ENCODE measurements around the gene ZNF174.

Gene ZNF174

DNA sequence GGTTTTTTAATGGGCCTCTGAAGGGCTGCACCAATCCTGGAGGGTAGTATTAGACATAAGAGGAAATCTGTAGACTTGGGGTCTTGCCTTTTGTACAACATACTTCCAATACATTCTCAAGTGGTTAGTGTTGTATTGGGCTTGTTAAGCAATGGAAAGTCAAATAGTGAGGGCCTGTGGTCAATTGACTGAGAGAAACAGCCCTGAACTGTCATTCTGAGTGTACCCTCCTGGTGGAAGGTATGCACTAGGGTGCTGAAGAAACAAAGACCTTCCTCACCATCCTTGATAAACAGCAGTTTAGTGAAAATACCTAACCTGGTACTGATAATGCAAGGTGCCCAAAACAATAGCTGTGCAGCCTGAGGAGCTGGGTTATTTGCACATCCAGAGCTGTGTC, 23.1 kb upstream of the ZNF174 start:
- Histone ChIP-seq H3K4me2 (ENCODE audit: low read length) (no peak overlapping the region), H3K27me3 (ENCODE audit: insufficient read depth, low read length) (no peaks in the 10 kb centered on the region; the same call in 1 of the 2 replicates), H3K79me2 (ENCODE audit: insufficient read depth, low read length) (no peaks in the 10 kb centered on the region), H3K9me3 (ENCODE audit: low read length) (peaks cover 17% of the 10 kb centered on the region), H2AFZ (ENCODE audit: low read length) (no peak overlapping the region), H4K20me1 (ENCODE audit: insufficient read depth, low read length) (no peaks in the 10 kb centered on the region), H3F3A (ENCODE audit: insufficient read depth, low read length) (no peaks in the 10 kb centered on the region), H3K27ac (ENCODE audit: low read depth, low read length, poor library complexity, severe bottlenecking) (no peak overlapping the region), H3K4me1 (ENCODE audit: insufficient read depth, low read length, severe bottlenecking) (no peaks in the 10 kb centered on the region), H3K9ac (ENCODE audit: low read length) (no peak overlapping the region), H3K4me3 (ENCODE audit: low read depth, low read length, poor library complexity, severe bottlenecking) (no peak overlapping the region), H3K9me2 (ENCODE audit: low read depth, low read length) (no peaks in the 10 kb centered on the region), H3K36me3 (ENCODE audit: insufficient read depth, low read length) (peaks cover 21% of the 10 kb centered on the region)
- TF ChIP-seq CTCF (IDR thresholded peaks at IDR 0.05; ENCODE audit: low read length) (no peak), EZH2 (IDR thresholded peaks at IDR 0.05; ENCODE audit: borderline replicate concordance, low read length) (no peak)

- H3K9ac ChIP-seq (ENCODE audit: low read length), result no peak overlapping the region
- TF ChIP-seq EZH2 (IDR thresholded peaks at IDR 0.05; ENCODE audit: borderline replicate concordance, low read length) (no peak), CTCF (IDR thresholded peaks at IDR 0.05; ENCODE audit: low read length) (no peak)
- H3K9me2 ChIP-seq (ENCODE audit: low read depth, low read length), result no peaks in the 10 kb centered on the region
- no peak overlapping the region for H3K27ac ChIP-seq (ENCODE audit: low read depth, low read length, poor library complexity, severe bottlenecking)
- H3F3A ChIP-seq (ENCODE audit: insufficient read depth, low read length), result no peaks in the 10 kb centered on the region
- no peaks in the 10 kb centered on the region for H4K20me1 ChIP-seq (ENCODE audit: insufficient read depth, low read length)
- peaks cover 41% of the 10 kb centered on the region for H3K9me3 ChIP-seq (ENCODE audit: low read length)
- no peaks in the 10 kb centered on the region for H3K79me2 ChIP-seq (ENCODE audit: insufficient read depth, low read length)
- no peaks in the 10 kb centered on the region for H3K4me1 ChIP-seq (ENCODE audit: insufficient read depth, low read length, severe bottlenecking)
- no peak overlapping the region for H3K4me3 ChIP-seq (ENCODE audit: low read depth, low read length, poor library complexity, severe bottlenecking)
- H3K36me3 ChIP-seq (ENCODE audit: insufficient read depth, low read length), result peaks cover 61% of the 10 kb centered on the region
- H3K27me3 ChIP-seq (ENCODE audit: insufficient read depth, low read length), result no peaks in the 10 kb centered on the region
- H2AFZ ChIP-seq (ENCODE audit: low read length), result no peak overlapping the region
- H3K4me2 ChIP-seq (ENCODE audit: low read length), result no peak overlapping the region
Measured at GRCh38 chr16:3383045-3383448, 18.0 kb upstream of the ZNF174 start.

GRCh38 chr16:3388325-3388724, 12.7 kb upstream of the ZNF174 start:
- no peak for TF ChIP-seq EZH2 (IDR thresholded peaks at IDR 0.05; ENCODE audit: borderline replicate concordance, low read length)
- TF ChIP-seq CTCF (IDR thresholded peaks at IDR 0.05; ENCODE audit: low read length), result no peak
- Histone ChIP-seq H3K9me3 (ENCODE audit: low read length) (peaks cover 20% of the 10 kb centered on the region), H3K79me2 (ENCODE audit: insufficient read depth, low read length) (no peaks in the 10 kb centered on the region), H3K27me3 (ENCODE audit: insufficient read depth, low read length) (no peaks in the 10 kb centered on the region), H3K9me2 (ENCODE audit: low read depth, low read length) (no peaks in the 10 kb centered on the region), H3K4me3 (ENCODE audit: low read depth, low read length, poor library complexity, severe bottlenecking) (no peak overlapping the region), H3K4me1 (ENCODE audit: insufficient read depth, low read length, severe bottlenecking) (peaks cover 10% of the 10 kb centered on the region), H3K36me3 (ENCODE audit: insufficient read depth, low read length) (peaks cover 84% of the 10 kb centered on the region), H4K20me1 (ENCODE audit: insufficient read depth, low read length) (no peaks in the 10 kb centered on the region), H2AFZ (ENCODE audit: low read length) (no peak overlapping the region), H3K4me2 (ENCODE audit: low read length) (no peak overlapping the region), H3F3A (ENCODE audit: insufficient read depth, low read length) (no peaks in the 10 kb centered on the region), H3K27ac (ENCODE audit: low read depth, low read length, poor library complexity, severe bottlenecking) (no peak overlapping the region), H3K9ac (ENCODE audit: low read length) (no peak overlapping the region)
